Measurements from ENCODE around the gene TMEM144. TPM values are rescaled to one million over a fixed set of nuclear protein-coding genes. Genes with fewer than 3 reads are reported as not detected.

TMEM144 gene
- total RNA-seq, 2 donors from 2014 or later = 22.6 to 24.2 TPM

DNA sequence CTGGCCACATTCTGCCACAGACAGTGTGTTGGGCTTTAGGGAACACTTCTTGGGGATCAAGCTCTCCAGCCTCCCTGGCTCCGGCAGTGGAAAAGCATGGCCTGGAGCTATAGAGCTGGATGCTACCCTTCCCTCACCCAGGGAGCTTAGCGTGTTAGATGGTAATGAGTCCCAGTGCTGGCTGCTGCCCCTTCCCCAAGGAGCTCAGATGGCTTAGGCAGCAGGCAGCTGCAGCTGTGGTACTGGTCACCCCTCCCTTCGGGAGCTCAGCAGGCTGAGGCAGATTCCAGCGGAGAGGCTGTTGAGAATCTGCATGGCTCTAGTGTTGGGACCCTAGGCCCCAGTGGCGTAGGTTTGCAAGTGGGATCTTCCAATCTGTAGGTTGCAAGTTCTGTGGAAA lies 19.5 kb downstream of the TMEM144 start:
- Histone ChIP-seq H3K27ac (no peak overlapping the region), H3K4me3 (no peak overlapping the region), H3K27me3 (replicated peaks; ENCODE audit: insufficient read depth) (no peaks in the 10 kb centered on the region), H3K36me3 (peaks cover 3% of the 10 kb centered on the region), H3K4me1 (ENCODE audit: control insufficient read depth in 1 of 2, low read depth in 2 of 2) (peaks cover 0 to 4% of the 10 kb centered on the region in 2 donors), H3K9me3 (no peaks in the 10 kb centered on the region)
- DNase-seq (ENCODE audit: low spot score) (no peak), ATAC-seq (ENCODE audit: insufficient number of reproducible peaks, low FRiP score, low read depth) (no peak)
- TF ChIP-seq, protein P1, sequence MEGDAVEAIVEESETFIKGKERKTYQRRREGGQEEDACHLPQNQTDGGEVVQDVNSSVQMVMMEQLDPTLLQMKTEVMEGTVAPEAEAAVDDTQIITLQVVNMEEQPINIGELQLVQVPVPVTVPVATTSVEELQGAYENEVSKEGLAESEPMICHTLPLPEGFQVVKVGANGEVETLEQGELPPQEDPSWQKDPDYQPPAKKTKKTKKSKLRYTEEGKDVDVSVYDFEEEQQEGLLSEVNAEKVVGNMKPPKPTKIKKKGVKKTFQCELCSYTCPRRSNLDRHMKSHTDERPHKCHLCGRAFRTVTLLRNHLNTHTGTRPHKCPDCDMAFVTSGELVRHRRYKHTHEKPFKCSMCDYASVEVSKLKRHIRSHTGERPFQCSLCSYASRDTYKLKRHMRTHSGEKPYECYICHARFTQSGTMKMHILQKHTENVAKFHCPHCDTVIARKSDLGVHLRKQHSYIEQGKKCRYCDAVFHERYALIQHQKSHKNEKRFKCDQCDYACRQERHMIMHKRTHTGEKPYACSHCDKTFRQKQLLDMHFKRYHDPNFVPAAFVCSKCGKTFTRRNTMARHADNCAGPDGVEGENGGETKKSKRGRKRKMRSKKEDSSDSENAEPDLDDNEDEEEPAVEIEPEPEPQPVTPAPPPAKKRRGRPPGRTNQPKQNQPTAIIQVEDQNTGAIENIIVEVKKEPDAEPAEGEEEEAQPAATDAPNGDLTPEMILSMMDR (IDR thresholded peaks at IDR 0.05) = no peak

DNA sequence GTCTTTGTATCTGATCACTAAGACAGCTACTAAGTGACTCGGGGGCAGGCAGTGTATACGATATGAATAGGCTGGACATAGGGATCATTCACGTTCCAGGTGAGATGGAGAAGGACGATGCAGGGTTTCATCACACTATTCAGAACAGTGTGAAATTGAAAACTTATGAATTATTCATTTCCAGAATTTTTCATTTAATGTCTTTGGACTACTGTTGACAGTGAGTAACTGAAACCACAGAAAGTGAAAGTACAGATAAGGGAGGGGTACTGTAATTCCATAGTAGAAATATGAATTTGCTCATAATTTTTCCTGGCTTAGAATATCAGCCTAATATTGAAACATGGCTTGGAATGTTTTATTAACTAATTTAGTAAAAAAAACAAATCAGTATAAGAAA lies 24.4 kb downstream of the TMEM144 start:
- TF ChIP-seq, protein P1 (IDR thresholded peaks at IDR 0.05) = no peak
- H3K27me3 ChIP-seq (replicated peaks; ENCODE audit: insufficient read depth) = no peaks in the 10 kb centered on the region
- no peak overlapping the region for H3K27ac ChIP-seq
- DNase-seq (ENCODE audit: low spot score) (no peak), ATAC-seq (ENCODE audit: insufficient number of reproducible peaks, low FRiP score, low read depth) (no peak)
- H3K4me1 ChIP-seq (ENCODE audit: control insufficient read depth in 1 of 2, low read depth in 2 of 2) = peaks cover 4 to 17% of the 10 kb centered on the region in 2 donors
- H3K4me3 ChIP-seq = no peak overlapping the region
- no peaks in the 10 kb centered on the region for H3K36me3 ChIP-seq
- H3K9me3 ChIP-seq = no peaks in the 10 kb centered on the region

DNA sequence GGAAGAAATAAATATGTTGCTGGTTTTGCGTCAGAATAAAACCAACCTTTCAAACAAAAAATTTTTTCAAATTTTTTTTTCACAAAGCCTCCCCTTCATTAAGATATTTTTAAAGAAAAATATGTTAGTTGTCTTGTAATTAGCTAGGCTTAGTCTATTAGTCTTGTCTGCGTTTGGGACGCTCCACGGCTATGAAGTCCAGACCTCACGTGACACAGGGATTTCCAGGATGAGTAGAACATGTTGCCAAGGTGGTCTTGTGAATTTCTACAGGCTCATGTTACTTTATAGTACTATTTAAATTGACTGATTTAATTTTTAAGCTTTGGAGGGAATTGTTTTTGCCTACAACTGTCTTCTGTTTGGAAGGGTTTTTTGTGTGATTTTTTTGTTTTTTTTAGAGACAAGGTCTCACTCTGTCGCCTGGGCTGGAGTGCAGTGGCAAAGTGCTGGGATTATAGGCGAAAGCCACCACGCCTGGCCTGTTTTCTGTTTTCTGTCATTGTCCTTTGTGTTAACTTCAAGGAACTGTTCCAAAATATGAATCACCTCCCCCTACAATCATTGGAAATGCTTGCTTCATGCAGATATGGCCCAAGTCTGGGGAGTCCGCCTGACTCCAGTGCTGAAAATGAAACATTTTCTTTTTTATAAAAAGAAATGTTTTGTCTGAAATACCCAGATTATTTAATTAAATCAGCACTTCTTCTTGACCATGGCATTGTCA lies 26.2 kb downstream of the TMEM144 start:
- ATAC-seq (ENCODE audit: insufficient number of reproducible peaks, low FRiP score, low read depth) = peak; percentile 60

DNA sequence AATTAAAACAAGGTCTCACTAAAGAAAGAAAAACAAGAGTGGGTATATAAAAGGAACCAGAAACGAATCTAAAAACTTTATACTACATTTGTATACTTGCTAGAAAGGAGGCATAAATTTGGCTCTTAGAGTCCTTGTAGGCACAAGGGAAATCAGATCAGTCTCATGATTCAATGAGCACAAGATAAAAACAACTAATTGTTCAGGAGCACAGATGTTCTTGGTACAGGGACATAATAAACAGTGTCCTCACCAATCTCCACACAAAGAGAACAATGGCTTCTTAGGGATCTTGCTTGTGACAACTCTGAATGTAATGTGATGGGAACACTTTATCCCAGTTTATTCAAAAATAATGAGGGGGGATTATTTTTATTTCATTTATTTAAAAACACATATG lies 28.3 kb downstream of the TMEM144 start:
- ATAC-seq (ENCODE audit: insufficient number of reproducible peaks, low FRiP score, low read depth) (no peak), DNase-seq (ENCODE audit: low spot score) (no peak)
- TF ChIP-seq, protein P1 (IDR thresholded peaks at IDR 0.05) = no peak
- H3K4me1 ChIP-seq (ENCODE audit: control insufficient read depth in 1 of 2, low read depth in 2 of 2) = peaks cover 7 to 26% of the 10 kb centered on the region in 2 donors
- no peak overlapping the region for H3K27ac ChIP-seq
- H3K9me3 ChIP-seq = no peaks in the 10 kb centered on the region
- H3K4me3 ChIP-seq = no peak overlapping the region
- H3K36me3 ChIP-seq = peaks cover 11% of the 10 kb centered on the region
- no peaks in the 10 kb centered on the region for H3K27me3 ChIP-seq (replicated peaks; ENCODE audit: insufficient read depth)

More for the DNA sequence above, 26.2 kb downstream of the TMEM144 start:
- H3K36me3 ChIP-seq = peaks cover 6% of the 10 kb centered on the region
- TF ChIP-seq, protein P1 (IDR thresholded peaks at IDR 0.05) = no peak
- no peak overlapping the region for H3K27ac ChIP-seq
- no peak for DNase-seq (ENCODE audit: low spot score)
- peaks cover 4 to 17% of the 10 kb centered on the region in 2 donors for H3K4me1 ChIP-seq (ENCODE audit: control insufficient read depth in 1 of 2, low read depth in 2 of 2)
- no peaks in the 10 kb centered on the region for H3K9me3 ChIP-seq
- H3K4me3 ChIP-seq = no peak overlapping the region
- H3K27me3 ChIP-seq (replicated peaks; ENCODE audit: insufficient read depth) = no peaks in the 10 kb centered on the region

DNA sequence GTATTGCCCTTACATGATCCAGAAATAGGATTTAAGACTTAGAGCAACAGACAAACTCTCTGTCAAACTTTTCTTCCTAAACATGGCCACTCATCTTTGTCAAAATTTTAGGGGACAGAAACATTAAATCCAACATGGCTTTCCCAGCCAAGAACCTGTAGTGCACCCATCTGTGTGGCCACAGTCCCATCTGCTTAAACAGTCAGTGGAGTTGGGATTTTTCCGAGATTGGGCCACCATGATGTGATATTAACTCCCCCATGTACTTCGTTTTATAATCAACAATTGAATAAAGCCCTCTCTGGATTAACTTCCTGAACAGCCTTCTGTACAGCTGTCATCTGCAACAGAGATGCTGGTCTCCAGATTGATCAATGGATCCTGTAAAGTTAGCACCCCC lies 28.9 kb downstream of the TMEM144 start:
- H3K4me1 ChIP-seq (ENCODE audit: control insufficient read depth in 1 of 2, low read depth in 2 of 2) = peaks cover 11 to 27% of the 10 kb centered on the region in 2 donors
- TF ChIP-seq, protein P1 (IDR thresholded peaks at IDR 0.05) = no peak
- no peaks in the 10 kb centered on the region for H3K9me3 ChIP-seq
- no peak for DNase-seq (ENCODE audit: low spot score)
- H3K4me3 ChIP-seq = no peak overlapping the region
- no peak for ATAC-seq (ENCODE audit: insufficient number of reproducible peaks, low FRiP score, low read depth)
- H3K27me3 ChIP-seq (replicated peaks; ENCODE audit: insufficient read depth) = no peaks in the 10 kb centered on the region
- H3K36me3 ChIP-seq = peaks cover 11% of the 10 kb centered on the region
- H3K27ac ChIP-seq = no peak overlapping the region
